ENCODE measurements around the gene FHOD3. TPM values are rescaled to one million over a fixed set of nuclear protein-coding genes. Genes with fewer than 3 reads are reported as not detected.

FHOD3 gene
- total RNA-seq, 1 experiment from 2014 or later, result 22.7 TPM

GRCh38 chr18:36732264-36732663, 434.8 kb downstream of the FHOD3 start:
- CTCF ChIA-PET, result no interaction called here
- in situ Hi-C loops (cut with HindIII; ENCODE audit: low pct_unique_long_range_greater_than_20kb, low sequenced_read_pairs), result no loop called here
- DNase-seq (ENCODE audit: low read depth, low spot score), result no peak

GRCh38 chr18:36733150-36733549, 435.6 kb downstream of the FHOD3 start:
- no peaks in the 10 kb centered on the region for H3K9me3 ChIP-seq (ENCODE audit: control insufficient read depth, insufficient read depth, low read depth, low read length)
- TF ChIP-seq CTCF (IDR thresholded peaks at IDR 0.05) (no peak), TCF7L2 (IDR thresholded peaks at IDR 0.05; ENCODE audit: low read depth, low read length) (no peak), REST (IDR thresholded peaks at IDR 0.05; ENCODE audit: insufficient read depth in 1 of 2, low read depth in 2 of 2, low read length in 1 of 2) (no peak), SIN3A (IDR thresholded peaks at IDR 0.05; ENCODE audit: borderline replicate concordance, insufficient read depth, low read depth, low read length) (no peak), POLR2AphosphoS5 (IDR thresholded peaks at IDR 0.05; ENCODE audit: low read depth, low read length) (no peak)
- intact Hi-C loops (cut with micrococcal nuclease; ENCODE audit: unreplicated experiment), result no loop called here
- no peak overlapping the region for H3K27ac ChIP-seq (ENCODE audit: low read length)
- DNase-seq (ENCODE audit: low read depth, low spot score) (no peak), ATAC-seq (no peak)
- in situ Hi-C loops (cut with HindIII; ENCODE audit: low pct_unique_long_range_greater_than_20kb, low sequenced_read_pairs), result no loop called here
- no peaks in the 10 kb centered on the region for H3K27me3 ChIP-seq (ENCODE audit: control insufficient read depth, insufficient read depth, low read length)
- no TSS peak for BruUV-seq (replicated peaks)
- CTCF ChIA-PET, result no interaction called here
- no peaks in the 10 kb centered on the region for H3K36me3 ChIP-seq (ENCODE audit: control insufficient read depth, insufficient read depth, low read length)
- no peaks in the 10 kb centered on the region for H3K4me1 ChIP-seq (ENCODE audit: control insufficient read depth, insufficient read depth, low read length)
- H3K4me3 ChIP-seq (ENCODE audit: low read depth in 2 of 2, low read length in 2 of 2), result no peak overlapping the region
- POLR2A ChIA-PET, result no interaction called here

More at GRCh38 chr18:36732264-36732663, 434.8 kb downstream of the FHOD3 start:
- Histone ChIP-seq H3K9me3 (ENCODE audit: control insufficient read depth, insufficient read depth, low read depth, low read length) (no peaks in the 10 kb centered on the region), H3K4me3 (ENCODE audit: low read depth in 2 of 2, low read length in 2 of 2) (no peak overlapping the region), H3K27me3 (ENCODE audit: control insufficient read depth, insufficient read depth, low read length) (no peaks in the 10 kb centered on the region), H3K27ac (ENCODE audit: low read length) (no peak overlapping the region), H3K4me1 (ENCODE audit: control insufficient read depth, insufficient read depth, low read length) (no peaks in the 10 kb centered on the region), H3K36me3 (ENCODE audit: control insufficient read depth, insufficient read depth, low read length) (no peaks in the 10 kb centered on the region)
- intact Hi-C loops (cut with micrococcal nuclease; ENCODE audit: unreplicated experiment), result no loop called here
- no peak for ATAC-seq
- no TSS peak for BruUV-seq (replicated peaks)
- TF ChIP-seq SIN3A (IDR thresholded peaks at IDR 0.05; ENCODE audit: borderline replicate concordance, insufficient read depth, low read depth, low read length) (no peak), TCF7L2 (IDR thresholded peaks at IDR 0.05; ENCODE audit: low read depth, low read length) (no peak), REST (IDR thresholded peaks at IDR 0.05; ENCODE audit: insufficient read depth in 1 of 2, low read depth in 2 of 2, low read length in 1 of 2) (no peak), CTCF (IDR thresholded peaks at IDR 0.05) (no peak), POLR2AphosphoS5 (IDR thresholded peaks at IDR 0.05; ENCODE audit: low read depth, low read length) (no peak)
- POLR2A ChIA-PET, result no interaction called here

Data from Panc1 (cell line).